CD8-positive, alpha-beta memory T cell (primary cell): ENCODE results near the gene CD19. TPM values are rescaled to one million over a fixed set of nuclear protein-coding genes. Genes with fewer than 3 reads are reported as not detected.
"Not testable (repeated sequence)": the region's sequence is repeated elsewhere in the genome, so short reads cannot be mapped to it uniquely, and the experiment has no call there.

Experiments used
- CTCF ChIA-PET: fragments of 350-600 bp; sonication (Branson Sonifier 250); formaldehyde crosslinking; loops from one replicate; lab custom pipeline; 2021; ENCODE audit warnings: antibody characterized with exemption; lab: Charles Lee
- POLR2A ChIA-PET: fragments of 350-600 bp; sonication (Branson Sonifier 250); formaldehyde crosslinking; loops from one replicate; lab custom pipeline; 2021; ENCODE audit warnings: antibody characterized with exemption; lab: Charles Lee
- DNase-seq, 5 donors: peaks; one replicate each; pipeline versions ENCODE4 v3.0.0 to v3.0.0-alpha.2; 2020 to 2022; ENCODE audit warnings: mixed read lengths in 1 of 5
- H3K27ac ChIP-seq: one replicate; pipeline ENCODE4 v1.7.0; 2013; ENCODE audit warnings: low read depth, mild to moderate bottlenecking, low read length, moderate library complexity
- H3K27me3 ChIP-seq: 2 replicates; pipeline ENCODE4 v1.7.0; 2013; ENCODE audit warnings: low read length, mild to moderate bottlenecking; ENCODE audit not compliant: insufficient read depth, poor library complexity, severe bottlenecking
- H3K36me3 ChIP-seq: 2 replicates; pipeline ENCODE4 v1.7.0; 2013; ENCODE audit warnings: mild to moderate bottlenecking, low read length, moderate library complexity; ENCODE audit not compliant: insufficient read depth
- H3K4me1 ChIP-seq: 2 replicates; pipeline ENCODE4 v1.7.0; 2013; ENCODE audit warnings: mild to moderate bottlenecking, low read length, moderate library complexity; ENCODE audit not compliant: insufficient read depth
- H3K4me3 ChIP-seq: 2 replicates; pipeline ENCODE4 v1.7.0; 2013; ENCODE audit warnings: mild to moderate bottlenecking, low read length
- H3K9me3 ChIP-seq: 2 replicates; pipeline ENCODE4 v1.7.0; 2013; ENCODE audit warnings: mild to moderate bottlenecking, low read length
- H3K27ac Mint-ChIP-seq, 8 donors: one replicate each; pipeline ENCODE4 v1.8.0; 2020 to 2021; ENCODE audit warnings: mixed read lengths in 8 of 8, mild to moderate bottlenecking in 6 of 8, inconsistent platforms in 3 of 8, moderate library complexity in 3 of 8
- H3K27me3 Mint-ChIP-seq, 2 donors: one replicate each; pipeline ENCODE4 v1.8.0; 2020 to 2021; ENCODE audit warnings: mixed read lengths in 2 of 2, mild to moderate bottlenecking in 1 of 2, moderate library complexity in 1 of 2
- H3K36me3 Mint-ChIP-seq, 3 donors: one replicate each; pipeline ENCODE4 v1.8.0; 2020 to 2021; ENCODE audit warnings: mixed read lengths in 3 of 3, inconsistent platforms in 1 of 3, mild to moderate bottlenecking in 1 of 3
- H3K4me1 Mint-ChIP-seq, 3 donors: one replicate each; pipeline ENCODE4 v1.8.0; 2020 to 2021; ENCODE audit warnings: mixed read lengths in 3 of 3, inconsistent platforms in 1 of 3, mild to moderate bottlenecking in 1 of 3
- H3K4me3 Mint-ChIP-seq, 7 donors: one replicate each; pipeline ENCODE4 v1.8.0; 2020 to 2021; ENCODE audit warnings: mixed read lengths in 7 of 7, mild to moderate bottlenecking in 6 of 7, moderate library complexity in 4 of 7, inconsistent platforms in 2 of 7
- H3K9me3 Mint-ChIP-seq, 5 donors: one replicate each; pipeline ENCODE4 v1.8.0; 2020 to 2022; ENCODE audit warnings: mixed read lengths in 5 of 5, mild to moderate bottlenecking in 3 of 5, moderate library complexity in 2 of 5, inconsistent platforms in 1 of 5
- polyA plus RNA-seq: library from polyadenylated mRNA; unstranded; fragments of 300-500 nt; fragmentation: Illumina TruSeq; gene quantifications from one replicate; pipeline ENCODE4 v1.2.3, GENCODE V29; 2021
- total RNA-seq, 2 experiments: library from RNA; stranded (reverse); gene quantifications; one replicate each; pipeline ENCODE4 v1.2.3, GENCODE V29; 2021

CD19 gene
- total RNA-seq, result not detected
- polyA plus RNA-seq, result not detected

DNA sequence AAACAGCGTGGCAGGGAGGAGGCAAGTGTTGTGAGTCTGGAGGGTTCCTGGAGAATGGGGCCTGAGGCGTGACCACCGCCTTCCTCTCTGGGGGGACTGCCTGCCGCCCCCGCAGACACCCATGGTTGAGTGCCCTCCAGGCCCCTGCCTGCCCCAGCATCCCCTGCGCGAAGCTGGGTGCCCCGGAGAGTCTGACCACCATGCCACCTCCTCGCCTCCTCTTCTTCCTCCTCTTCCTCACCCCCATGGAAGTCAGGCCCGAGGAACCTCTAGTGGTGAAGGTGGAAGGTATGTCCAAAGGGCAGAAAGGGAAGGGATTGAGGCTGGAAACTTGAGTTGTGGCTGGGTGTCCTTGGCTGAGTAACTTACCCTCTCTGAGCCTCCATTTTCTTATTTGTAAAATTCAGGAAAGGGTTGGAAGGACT is at the start of gene CD19:
Gene CD19, plus strand, starts transcription at position 171 of the 425 bp plus-strand sequence. Its CDS starts 30 bp downstream, at position 201.
- ChIA-PET POLR2A (interaction anchor here (1.0 kb wide), 1 partner anchor 18 kb away, joined by 3 read pairs; no protein-coding TSS in a partner anchor), CTCF (interaction anchor here (1.6 kb wide), 1 partner anchor 13 kb away, joined by 6 read pairs; no protein-coding TSS in a partner anchor)
- H3K36me3 Mint-ChIP-seq, result no peaks in the 10 kb centered on the region
- H3K27me3 ChIP-seq, result no peaks in the 10 kb centered on the region
- H3K4me1 Mint-ChIP-seq, result peaks cover 20 to 25% (median 21%) of the 10 kb centered on the region in 3 donors
- no peak within 1 kb of the TSS for H3K4me3 Mint-ChIP-seq
- no peak within 1 kb of the TSS for H3K27ac ChIP-seq
- H3K4me1 ChIP-seq, result peaks cover 12% of the 10 kb centered on the region
- no peaks in the 10 kb centered on the region for H3K9me3 ChIP-seq
- peak within 1 kb of the TSS; percentile 43 to 91 (median 86) for H3K27ac Mint-ChIP-seq
- DNase-seq, result no peak
- H3K9me3 Mint-ChIP-seq, result no peaks in the 10 kb centered on the region
- no peaks in the 10 kb centered on the region for H3K27me3 Mint-ChIP-seq
- H3K36me3 ChIP-seq, result no peaks in the 10 kb centered on the region
- H3K4me3 ChIP-seq, result no peak within 1 kb of the TSS

GRCh38 chr16:28882551-28883160 is 49.1 kb upstream of the CD19 start:
- Histone ChIP-seq H3K27ac (no peak overlapping the region), H3K27me3 (no peaks in the 10 kb centered on the region), H3K4me1 (peaks cover 14% of the 10 kb centered on the region), H3K9me3 (no peaks in the 10 kb centered on the region), H3K4me3 (no peak overlapping the region), H3K36me3 (no peaks in the 10 kb centered on the region)
- Mint-ChIP-seq H3K27ac (no peak overlapping the region), H3K4me3 (no peak overlapping the region), H3K27me3 (peaks cover 0 to 2% of the 10 kb centered on the region in 2 donors), H3K9me3 (no peaks in the 10 kb centered on the region), H3K4me1 (peaks cover 12 to 18% (median 14%) of the 10 kb centered on the region in 3 donors), H3K36me3 (peaks cover 0 to 2% (median 0%) of the 10 kb centered on the region in 3 donors)
- ChIA-PET CTCF (no interaction called here), POLR2A (no interaction called here)
- DNase-seq, result no peak

DNA sequence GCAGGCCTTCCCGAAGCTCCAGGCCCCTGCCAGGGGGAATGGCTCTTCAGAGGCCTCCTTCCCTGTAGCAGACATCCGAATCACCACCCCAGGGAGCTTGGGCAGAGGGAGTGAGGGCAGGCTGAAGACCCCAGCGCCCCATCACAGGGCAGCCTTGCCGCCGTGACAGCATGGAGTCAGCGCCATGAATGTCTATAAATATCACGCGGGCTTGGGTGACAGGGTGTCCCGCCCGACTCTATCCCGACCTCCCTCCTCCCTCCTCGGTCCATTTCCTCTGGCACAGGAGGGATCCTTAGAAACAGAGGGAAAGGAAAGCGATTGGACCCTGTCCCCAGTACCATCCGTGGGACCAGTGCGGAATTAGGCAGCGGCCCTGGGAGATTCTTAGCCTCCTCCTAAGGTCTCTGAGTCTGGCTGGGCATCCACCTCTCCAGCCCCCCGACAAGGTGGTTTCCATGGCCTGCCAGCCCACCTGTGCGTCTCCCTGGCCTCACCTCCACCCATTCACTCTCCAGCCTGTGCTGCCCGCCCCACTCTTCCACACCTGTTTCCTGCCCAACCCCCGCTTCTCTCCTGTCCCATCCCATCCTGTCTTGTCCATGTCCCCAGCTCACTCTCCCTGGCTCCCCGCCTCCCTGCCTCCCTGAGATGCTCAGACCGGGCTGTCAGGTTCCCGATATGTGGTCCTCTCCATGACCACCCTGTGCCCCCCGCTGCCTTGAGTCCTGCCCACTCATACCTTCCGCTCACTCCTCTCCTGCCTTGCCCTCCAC is 48.4 kb upstream of the CD19 start:
- DNase-seq, result no peak
- POLR2A ChIA-PET, result no interaction called here
- H3K4me1 Mint-ChIP-seq, result peaks cover 12 to 18% (median 14%) of the 10 kb centered on the region in 3 donors
- Histone ChIP-seq H3K9me3 (no peaks in the 10 kb centered on the region), H3K27ac (no peak overlapping the region), H3K4me3 (no peak overlapping the region), H3K27me3 (no peaks in the 10 kb centered on the region), H3K36me3 (no peaks in the 10 kb centered on the region), H3K4me1 (peaks cover 14% of the 10 kb centered on the region)
- peak overlapping the region in 2 of 8 donors; percentile 47 to 63 for H3K27ac Mint-ChIP-seq
- H3K4me3 Mint-ChIP-seq, result peak overlapping the region in 1 of 7 donors; percentile 34
- peaks cover 0 to 2% (median 0%) of the 10 kb centered on the region in 3 donors for H3K36me3 Mint-ChIP-seq
- CTCF ChIA-PET, result no interaction called here
- peaks cover 0 to 2% of the 10 kb centered on the region in 2 donors for H3K27me3 Mint-ChIP-seq
- no peaks in the 10 kb centered on the region for H3K9me3 Mint-ChIP-seq

GRCh38 chr16:28884045-28884444 is 47.7 kb upstream of the CD19 start:
- POLR2A ChIA-PET, result no interaction called here
- Histone ChIP-seq H3K9me3 (no peaks in the 10 kb centered on the region), H3K4me3 (no peak overlapping the region), H3K4me1 (peaks cover 12% of the 10 kb centered on the region), H3K27ac (no peak overlapping the region), H3K27me3 (no peaks in the 10 kb centered on the region), H3K36me3 (no peaks in the 10 kb centered on the region)
- Mint-ChIP-seq H3K4me1 (peaks cover 12 to 13% (median 13%) of the 10 kb centered on the region in 3 donors), H3K4me3 (peak overlapping the region in 1 of 7 donors; percentile 34), H3K36me3 (peaks cover 0 to 2% (median 0%) of the 10 kb centered on the region in 3 donors), H3K27ac (peak overlapping the region in 1 of 8 donors; percentile 63), H3K9me3 (no peaks in the 10 kb centered on the region), H3K27me3 (peaks cover 0 to 2% of the 10 kb centered on the region in 2 donors)
- DNase-seq, result no peak
- CTCF ChIA-PET, result no interaction called here

GRCh38 chr16:28886945-28887344 is 44.8 kb upstream of the CD19 start:
- DNase-seq, result no peak

DNA sequence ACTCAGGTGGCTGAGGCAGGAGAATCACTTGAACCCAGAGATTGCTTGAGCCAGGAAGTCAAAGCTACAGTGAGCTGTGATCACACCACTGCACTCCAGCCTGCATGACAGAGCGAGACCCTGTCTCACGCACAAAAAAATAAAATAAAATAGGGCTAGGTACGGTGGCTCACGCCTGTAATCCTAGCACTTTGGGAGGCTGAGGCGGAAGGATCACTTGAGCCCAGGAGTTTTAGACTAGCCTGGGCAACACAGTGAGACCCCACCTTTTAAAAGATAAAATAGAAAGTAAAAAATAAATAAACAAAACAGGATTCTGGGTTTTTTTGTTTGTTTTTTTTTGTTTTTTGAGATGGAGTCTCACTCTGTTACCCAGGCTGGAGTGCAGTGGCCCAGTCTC is 41.4 kb upstream of the CD19 start:
- H3K4me3 ChIP-seq, DNase-seq, H3K4me1 Mint-ChIP-seq, H3K9me3 Mint-ChIP-seq, H3K36me3 Mint-ChIP-seq, H3K27me3 ChIP-seq, H3K36me3 ChIP-seq, H3K4me1 ChIP-seq, POLR2A ChIA-PET, H3K27me3 Mint-ChIP-seq, H3K9me3 ChIP-seq, H3K27ac Mint-ChIP-seq, H3K4me3 Mint-ChIP-seq, H3K27ac ChIP-seq: not testable (repeated sequence)
- CTCF ChIA-PET, result interaction anchor here (0.8 kb wide), 1 partner anchor 55 kb away, joined by 3 read pairs; no protein-coding TSS in a partner anchor

More at GRCh38 chr16:28886945-28887344, 44.8 kb upstream of the CD19 start:
- H3K4me3 Mint-ChIP-seq, result peak overlapping the region in 1 of 7 donors; percentile 13
- ChIA-PET CTCF (no interaction called here), POLR2A (no interaction called here)
- H3K36me3 Mint-ChIP-seq, result no peaks in the 10 kb centered on the region
- Histone ChIP-seq H3K27ac (no peak overlapping the region), H3K9me3 (no peaks in the 10 kb centered on the region), H3K27me3 (no peaks in the 10 kb centered on the region), H3K36me3 (no peaks in the 10 kb centered on the region), H3K4me1 (no peaks in the 10 kb centered on the region), H3K4me3 (no peak overlapping the region)
- no peaks in the 10 kb centered on the region for H3K4me1 Mint-ChIP-seq
- H3K27ac Mint-ChIP-seq, result no peak overlapping the region
- H3K9me3 Mint-ChIP-seq, result no peaks in the 10 kb centered on the region
- peaks cover 0 to 2% of the 10 kb centered on the region in 2 donors for H3K27me3 Mint-ChIP-seq

DNA sequence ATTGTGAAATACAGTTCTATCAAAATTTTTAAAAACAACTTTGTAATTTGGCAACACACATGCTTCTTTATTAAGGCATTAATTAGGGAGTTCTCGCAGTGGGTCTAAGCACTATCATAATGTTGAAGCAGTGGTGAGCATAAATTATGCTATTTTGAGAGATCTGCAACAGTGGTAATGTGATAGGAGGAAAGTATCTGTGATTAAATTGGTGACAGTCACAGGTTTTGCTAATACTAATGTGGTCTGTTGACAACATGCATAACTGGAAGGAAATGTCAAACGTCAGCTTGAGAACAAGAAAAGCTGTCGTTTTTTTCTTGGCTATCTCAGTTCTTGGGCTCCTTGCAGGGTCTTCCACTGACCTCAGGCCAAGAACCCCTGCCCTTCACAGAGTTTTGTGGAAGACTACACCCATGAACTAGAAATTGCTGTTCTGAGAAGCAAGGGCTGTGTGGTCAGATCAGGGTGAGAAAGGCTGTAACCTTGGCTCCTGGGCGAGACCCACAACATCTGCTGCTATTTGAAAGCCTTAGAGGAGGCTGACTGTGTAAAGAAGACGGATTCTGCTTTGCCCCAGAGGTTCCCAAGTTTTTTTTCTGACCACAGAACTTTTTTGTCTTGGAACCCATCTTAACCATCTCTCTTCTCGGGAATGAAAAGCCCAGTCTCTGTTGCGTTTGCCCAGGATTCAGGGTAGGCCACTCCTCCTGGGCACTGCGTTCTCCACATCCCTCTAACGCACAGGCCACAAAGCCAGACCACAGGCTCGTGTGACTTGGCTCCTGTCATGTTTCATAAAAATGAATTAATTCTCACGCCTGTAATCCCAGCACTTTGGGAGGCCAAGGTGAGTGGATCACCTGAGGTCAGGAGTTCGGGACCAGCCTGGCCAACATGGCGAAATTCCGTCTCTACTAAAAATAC is 39.5 kb upstream of the CD19 start:
- H3K4me3 ChIP-seq, result no peak overlapping the region
- no peaks in the 10 kb centered on the region for H3K4me1 ChIP-seq
- peak overlapping the region in 1 of 8 donors; percentile 34 for H3K27ac Mint-ChIP-seq
- H3K9me3 Mint-ChIP-seq, result no peaks in the 10 kb centered on the region
- no peaks in the 10 kb centered on the region for H3K4me1 Mint-ChIP-seq
- DNase-seq, result no peak
- H3K27me3 ChIP-seq, result no peaks in the 10 kb centered on the region
- no peaks in the 10 kb centered on the region for H3K36me3 Mint-ChIP-seq
- H3K9me3 ChIP-seq, result no peaks in the 10 kb centered on the region
- H3K27me3 Mint-ChIP-seq, result no peaks in the 10 kb centered on the region
- ChIA-PET CTCF (no interaction called here), POLR2A (no interaction called here)
- H3K4me3 Mint-ChIP-seq, result no peak overlapping the region
- no peaks in the 10 kb centered on the region for H3K36me3 ChIP-seq
- no peak overlapping the region for H3K27ac ChIP-seq
